H1 (cell line): ENCODE measurements around the gene GALNT18.

Experiments used
- POLR2AphosphoS5 ChIP-seq: IDR thresholded peaks from 2 replicates; pipeline ENCODE4 v1.6.1; 2011; ENCODE audit warnings: low read depth, low read length
- TAF1 ChIP-seq: IDR thresholded peaks from 2 replicates; pipeline ENCODE4 v1.6.1; 2011; ENCODE audit warnings: mild to moderate bottlenecking, low read depth, low read length
- YY1 ChIP-seq: IDR thresholded peaks from 2 replicates; pipeline ENCODE4 v1.6.1; 2011; ENCODE audit warnings: low read depth, mild to moderate bottlenecking, low read length
- TF ChIP-seq, protein P1 (sequence below), 3 experiments: IDR thresholded peaks; 1 replicate in 2 of 3; 2 replicates in 1 of 3; pipeline versions ENCODE4 v1.5.1 to v1.6.1; 2011; ENCODE audit warnings: low read length in 3 of 3, mild to moderate bottlenecking in 3 of 3, inconsistent platforms in 2 of 3, low read depth in 1 of 3, moderate library complexity in 1 of 3; ENCODE audit not compliant: insufficient read depth in 1 of 3; ENCODE audit errors: control extremely low read depth in 1 of 3

DNA sequence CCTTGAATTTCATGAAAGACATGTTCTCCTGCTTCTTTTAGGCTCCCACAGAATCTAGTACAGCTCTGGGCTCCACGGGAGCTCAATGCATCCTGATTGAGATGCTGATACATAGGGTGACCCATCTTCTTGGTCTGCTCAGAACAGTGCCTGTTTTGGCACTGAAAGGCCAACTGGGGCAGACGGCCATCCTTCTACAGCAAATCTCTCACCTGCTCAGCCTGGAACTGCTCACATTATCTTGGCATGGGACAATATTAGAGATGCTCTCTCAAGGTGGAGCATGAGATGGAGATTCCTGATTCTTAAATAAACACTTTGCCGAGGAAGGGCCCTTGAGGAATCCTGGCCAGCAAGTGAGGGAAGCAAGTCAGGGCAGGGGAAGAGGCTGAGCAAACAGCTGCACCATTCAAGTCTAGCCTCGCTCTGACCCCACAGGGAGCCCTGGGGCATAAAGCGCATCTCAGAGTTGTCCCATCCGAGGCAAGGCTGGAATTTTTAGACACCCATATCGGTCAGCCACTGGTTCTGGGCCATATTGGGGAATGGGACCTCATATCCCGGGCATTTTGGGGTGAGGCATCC is 210.3 kb downstream of the GALNT18 start:
- TF ChIP-seq POLR2AphosphoS5 (no peak), YY1 (no peak), TAF1 (no peak)
- TF ChIP-seq, protein P1, sequence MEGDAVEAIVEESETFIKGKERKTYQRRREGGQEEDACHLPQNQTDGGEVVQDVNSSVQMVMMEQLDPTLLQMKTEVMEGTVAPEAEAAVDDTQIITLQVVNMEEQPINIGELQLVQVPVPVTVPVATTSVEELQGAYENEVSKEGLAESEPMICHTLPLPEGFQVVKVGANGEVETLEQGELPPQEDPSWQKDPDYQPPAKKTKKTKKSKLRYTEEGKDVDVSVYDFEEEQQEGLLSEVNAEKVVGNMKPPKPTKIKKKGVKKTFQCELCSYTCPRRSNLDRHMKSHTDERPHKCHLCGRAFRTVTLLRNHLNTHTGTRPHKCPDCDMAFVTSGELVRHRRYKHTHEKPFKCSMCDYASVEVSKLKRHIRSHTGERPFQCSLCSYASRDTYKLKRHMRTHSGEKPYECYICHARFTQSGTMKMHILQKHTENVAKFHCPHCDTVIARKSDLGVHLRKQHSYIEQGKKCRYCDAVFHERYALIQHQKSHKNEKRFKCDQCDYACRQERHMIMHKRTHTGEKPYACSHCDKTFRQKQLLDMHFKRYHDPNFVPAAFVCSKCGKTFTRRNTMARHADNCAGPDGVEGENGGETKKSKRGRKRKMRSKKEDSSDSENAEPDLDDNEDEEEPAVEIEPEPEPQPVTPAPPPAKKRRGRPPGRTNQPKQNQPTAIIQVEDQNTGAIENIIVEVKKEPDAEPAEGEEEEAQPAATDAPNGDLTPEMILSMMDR (IDR thresholded peaks at IDR 0.05; ENCODE audit: control extremely low read depth in 1 of 3, insufficient read depth in 1 of 3, low read depth in 1 of 3, low read length in 3 of 3): no peak
